Measurements from ENCODE around the gene PCDHGA4.
"Not testable (repeated sequence)": the region's sequence is repeated elsewhere in the genome, so short reads cannot be mapped to it uniquely, and the experiment has no call there.

Gene PCDHGA4

GRCh38 chr5:141354900-141355469, at the start of gene PCDHGA4:
Gene PCDHGA4, plus strand, starts transcription at chr5:141355021. Its CDS starts 87 bp downstream, at chr5:141355108.
- FAIRE-seq = no peak
- no peak for DNase-seq (ENCODE audit: extremely low spot score, insufficient read length, low read depth)

DNA sequence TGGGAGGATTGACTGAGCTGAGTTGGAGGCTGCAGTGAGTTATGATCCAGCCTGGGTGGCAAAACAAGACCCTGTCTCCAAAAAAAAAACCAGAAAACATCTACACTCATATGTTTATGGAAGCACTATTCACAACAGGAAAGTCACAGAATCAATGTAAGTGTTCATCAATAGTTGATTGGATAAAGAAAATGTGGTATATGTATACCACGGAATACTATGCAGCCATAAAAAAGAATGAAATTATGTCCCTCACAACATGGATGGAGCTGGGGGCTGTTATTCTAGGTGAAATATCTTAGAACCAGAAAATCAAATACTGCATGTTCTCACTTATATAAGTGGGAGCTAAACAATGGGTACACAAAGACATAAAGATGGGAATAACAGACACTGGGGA, 48.2 kb upstream of the PCDHGA4 start:
- DNase-seq (ENCODE audit: extremely low spot score, insufficient read length, low read depth) (no peak), FAIRE-seq (no peak)

DNA sequence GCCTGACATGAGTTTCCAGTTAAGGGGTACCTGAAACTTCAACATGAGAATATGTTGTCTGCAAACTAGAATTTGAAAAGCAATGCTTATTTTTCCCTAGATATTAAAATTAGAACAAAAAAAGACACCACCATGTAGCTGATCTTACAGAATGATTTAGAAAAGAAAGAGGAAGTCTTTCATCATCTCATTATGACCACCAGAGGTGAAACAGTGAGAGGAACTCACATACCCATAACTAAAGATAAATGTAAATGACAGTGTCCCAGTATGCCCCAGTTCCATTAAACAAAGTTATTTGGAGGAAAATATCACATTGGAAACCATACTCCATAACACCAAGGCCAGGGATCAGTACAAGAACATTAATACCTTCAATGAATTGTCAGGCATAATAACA, 41.1 kb upstream of the PCDHGA4 start:
- DNase-seq (ENCODE audit: extremely low spot score, insufficient read length, low read depth) = no peak
- FAIRE-seq = no peak

GRCh38 chr5:141316963-141317362, 37.9 kb upstream of the PCDHGA4 start:
- DNase-seq (ENCODE audit: extremely low spot score, insufficient read length, low read depth); FAIRE-seq: not testable (repeated sequence)

DNA sequence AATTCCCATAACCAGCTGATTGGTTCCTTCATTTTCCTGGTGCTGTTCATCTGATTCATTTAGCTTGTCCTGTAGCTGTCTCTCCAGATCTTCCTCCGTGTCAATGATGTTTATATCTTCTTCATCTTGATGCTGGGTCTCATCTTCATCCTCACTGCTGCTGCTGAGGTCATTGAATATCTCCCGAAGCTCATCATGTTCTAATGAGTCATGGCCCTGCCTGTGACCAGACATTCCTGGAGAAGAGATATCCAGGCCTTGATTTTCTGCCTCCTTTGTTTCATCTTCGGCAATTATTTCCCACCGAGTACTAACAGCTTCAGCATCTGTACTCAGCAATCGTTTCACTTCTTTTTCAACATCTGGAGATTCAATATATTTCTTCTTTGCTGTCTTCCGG, 35.6 kb upstream of the PCDHGA4 start:
- FAIRE-seq = no peak
- DNase-seq (ENCODE audit: extremely low spot score, insufficient read length, low read depth) = no peak

DNA sequence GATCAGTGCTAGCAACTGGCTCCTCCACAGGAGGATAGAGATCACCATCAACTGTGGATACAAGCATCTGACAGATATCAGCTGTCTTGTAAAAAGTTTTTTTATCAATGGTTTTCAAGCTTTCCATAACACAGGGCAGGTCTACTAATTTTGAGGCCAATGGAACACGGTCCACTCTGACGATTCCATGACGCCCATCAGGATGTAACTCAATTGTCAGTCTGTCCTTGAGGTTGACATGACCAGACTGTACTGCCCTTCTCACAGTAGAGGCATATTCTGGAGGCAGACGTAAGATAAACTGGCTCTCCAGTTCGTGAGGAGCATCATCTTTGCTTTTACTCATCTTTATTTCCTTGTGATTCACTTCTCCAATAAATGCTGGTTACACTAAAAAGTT, 35.1 kb upstream of the PCDHGA4 start:
- FAIRE-seq = no peak

GRCh38 chr5:141320225-141321169, 34.3 kb upstream of the PCDHGA4 start, which contains the start of gene TAF7:
Gene TAF7, minus strand, starts transcription at chr5:141320784. Its CDS starts 740 bp downstream, at chr5:141320044.
- peak; percentile 81 for DNase-seq (ENCODE audit: extremely low spot score, insufficient read length, low read depth)
- peak; percentile 89 for FAIRE-seq

More for the DNA sequence above, 35.1 kb upstream of the PCDHGA4 start:
- DNase-seq (ENCODE audit: extremely low spot score, insufficient read length, low read depth) = no peak

DNA sequence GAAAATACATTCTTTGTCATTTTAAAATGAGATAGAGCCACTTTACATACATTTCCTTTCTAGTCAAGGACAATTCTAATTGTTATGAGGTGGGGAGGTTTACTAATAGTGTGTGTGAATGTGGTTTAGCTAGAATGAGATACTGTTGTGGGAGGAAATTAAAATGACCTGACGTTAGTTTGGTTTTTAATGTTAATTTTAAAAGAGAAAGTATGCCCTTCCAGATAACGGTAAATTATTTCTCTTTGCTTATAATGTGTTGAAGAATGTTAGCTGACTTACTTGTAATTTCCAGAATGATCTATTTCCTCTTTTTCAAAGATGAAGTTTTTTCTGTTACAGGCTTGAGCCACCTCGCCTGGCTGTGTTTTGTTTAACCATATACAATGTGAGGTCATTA, 32.6 kb upstream of the PCDHGA4 start:
- FAIRE-seq = no peak

DNA sequence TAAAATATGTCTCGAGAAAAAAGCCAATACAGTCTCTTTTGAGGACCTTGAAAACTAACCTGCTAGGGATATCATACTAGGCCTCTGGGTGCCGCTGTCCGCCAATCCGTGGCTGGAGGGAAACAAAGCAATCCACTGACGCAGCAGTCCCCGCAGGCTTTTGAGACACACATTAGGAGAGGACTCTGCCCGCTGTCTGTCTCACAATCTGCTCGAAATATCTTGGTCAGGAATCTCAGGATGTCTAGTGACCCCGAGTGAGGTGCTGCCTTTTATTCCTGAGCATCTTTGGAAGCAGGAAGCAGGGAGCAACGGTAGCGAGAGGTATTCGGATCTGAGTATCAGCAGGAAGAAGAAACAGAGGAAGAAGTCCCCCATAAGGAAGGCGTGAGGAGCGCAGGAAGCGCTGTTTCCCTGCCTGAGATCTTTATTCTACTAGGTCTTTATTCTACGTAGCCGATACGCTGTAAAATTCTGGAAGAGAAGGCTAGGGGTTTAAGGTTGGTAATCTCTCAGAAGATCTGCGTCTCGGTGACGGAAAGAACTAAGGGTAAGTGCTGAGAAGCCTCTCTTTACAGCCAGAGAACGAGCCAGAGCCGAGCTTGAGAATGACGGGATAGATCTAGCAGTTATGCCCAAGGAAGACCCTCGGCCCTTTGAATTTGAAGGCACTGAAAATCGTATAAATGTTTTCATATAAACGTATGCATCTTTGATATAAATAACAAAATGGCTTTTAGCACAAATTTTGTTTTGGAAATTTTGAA, 28.6 kb upstream of the PCDHGA4 start:
- FAIRE-seq (peak; percentile 56), DNase-seq (ENCODE audit: extremely low spot score, insufficient read length, low read depth) (peak; percentile 20)

More for the DNA sequence above, 32.6 kb upstream of the PCDHGA4 start:
- no peak for DNase-seq (ENCODE audit: extremely low spot score, insufficient read length, low read depth)

GRCh38 chr5:141328231-141328630, 26.6 kb upstream of the PCDHGA4 start:
- FAIRE-seq (no peak), DNase-seq (ENCODE audit: extremely low spot score, insufficient read length, low read depth) (no peak)

- FAIRE-seq (no peak), DNase-seq (ENCODE audit: extremely low spot score, insufficient read length, low read depth) (no peak)
Measured at GRCh38 chr5:141330299-141331080, 24.3 kb upstream of the PCDHGA4 start, which contains the start of gene PCDHGA1. Gene PCDHGA1, plus strand, starts transcription at chr5:141330514.

DNA sequence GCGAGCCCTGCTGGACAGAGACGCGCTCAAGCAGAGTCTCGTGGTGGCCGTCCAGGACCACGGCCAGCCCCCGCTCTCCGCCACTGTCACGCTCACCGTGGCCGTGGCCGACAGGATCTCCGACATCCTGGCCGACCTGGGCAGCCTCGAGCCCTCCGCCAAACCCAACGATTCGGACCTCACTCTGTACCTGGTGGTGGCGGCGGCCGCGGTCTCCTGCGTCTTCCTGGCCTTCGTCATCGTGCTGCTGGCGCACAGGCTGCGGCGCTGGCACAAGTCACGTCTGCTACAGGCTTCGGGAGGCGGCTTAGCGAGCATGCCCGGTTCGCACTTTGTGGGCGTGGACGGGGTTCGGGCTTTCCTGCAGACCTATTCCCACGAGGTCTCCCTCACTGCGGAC, 22.2 kb upstream of the PCDHGA4 start:
- not testable (repeated sequence) for FAIRE-seq

DNA sequence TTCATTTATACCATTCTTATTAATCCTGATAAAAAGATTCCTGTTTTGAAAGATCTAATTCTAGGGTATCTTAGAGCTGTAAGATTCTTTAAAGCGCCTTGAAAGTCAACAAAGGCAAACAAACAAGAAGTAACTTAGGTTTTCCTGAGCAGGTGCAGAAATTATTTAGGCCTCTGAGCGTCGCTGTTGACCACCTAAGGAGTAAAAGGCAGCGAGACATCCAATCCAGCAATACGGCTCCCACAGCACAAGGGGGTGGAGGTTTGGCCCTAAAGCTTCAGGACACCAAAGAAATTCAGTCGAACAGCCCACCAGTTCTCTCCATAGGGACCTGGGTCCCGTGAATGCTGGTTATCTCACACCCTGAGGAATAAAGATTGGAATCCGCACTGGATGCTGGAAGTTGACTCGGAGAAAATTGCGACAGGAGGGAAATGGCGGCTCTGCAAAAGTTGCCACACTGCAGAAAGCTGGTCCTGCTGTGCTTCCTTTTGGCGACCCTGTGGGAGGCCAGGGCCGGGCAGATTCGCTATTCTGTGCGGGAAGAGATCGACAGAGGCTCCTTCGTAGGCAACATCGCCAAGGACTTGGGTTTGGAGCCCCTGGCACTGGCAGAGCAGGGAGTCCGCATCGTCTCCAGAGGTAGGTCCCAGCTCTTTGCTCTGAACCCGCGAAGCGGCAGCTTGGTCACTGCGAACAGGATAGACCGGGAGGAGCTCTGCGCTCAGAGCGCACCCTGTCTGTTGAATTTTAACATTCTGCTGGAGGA, 16.1 kb upstream of the PCDHGA4 start, which contains the start of gene PCDHGA2:
Gene PCDHGA2 (plus strand): TSS at position 223 of the 769 bp plus-strand sequence.
- DNase-seq (ENCODE audit: extremely low spot score, insufficient read length, low read depth) (no peak), FAIRE-seq (no peak)

More for the DNA sequence above, 22.2 kb upstream of the PCDHGA4 start:
- not testable (repeated sequence) for DNase-seq (ENCODE audit: extremely low spot score, insufficient read length, low read depth)

DNA sequence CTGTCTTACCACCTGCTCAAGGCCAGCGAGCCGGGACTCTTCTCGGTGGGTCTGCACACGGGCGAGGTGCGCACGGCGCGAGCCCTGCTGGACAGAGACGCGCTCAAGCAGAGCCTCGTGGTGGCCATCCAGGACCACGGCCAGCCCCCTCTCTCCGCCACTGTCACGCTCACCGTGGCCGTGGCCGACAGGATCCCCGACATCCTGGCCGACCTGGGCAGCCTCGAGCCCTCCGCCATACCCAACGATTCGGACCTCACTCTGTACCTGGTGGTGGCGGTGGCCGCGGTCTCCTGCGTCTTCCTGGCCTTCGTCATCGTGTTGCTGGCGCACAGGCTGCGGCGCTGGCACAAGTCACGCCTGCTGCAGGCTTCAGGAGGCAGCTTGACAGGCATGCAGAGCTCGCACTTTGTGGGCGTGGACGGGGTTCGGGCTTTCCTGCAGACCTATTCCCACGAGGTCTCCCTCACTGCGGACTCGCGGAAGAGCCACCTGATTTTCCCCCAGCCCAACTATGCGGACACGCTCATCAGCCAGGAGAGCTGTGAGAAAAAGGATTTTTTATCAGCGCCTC, 14.0 kb upstream of the PCDHGA4 start:
- FAIRE-seq = not testable (repeated sequence)

GRCh38 chr5:141342773-141343172, 12.0 kb upstream of the PCDHGA4 start:
- no peak for FAIRE-seq
- no peak for DNase-seq (ENCODE audit: extremely low spot score, insufficient read length, low read depth)

More for the DNA sequence above, 14.0 kb upstream of the PCDHGA4 start:
- not testable (repeated sequence) for DNase-seq (ENCODE audit: extremely low spot score, insufficient read length, low read depth)

- DNase-seq (ENCODE audit: extremely low spot score, insufficient read length, low read depth) (no peak), FAIRE-seq (no peak)
Measured at GRCh38 chr5:141343242-141343952, 11.4 kb upstream of the PCDHGA4 start, which contains the start of gene PCDHGA3. Gene PCDHGA3, plus strand, starts transcription at chr5:141343829. Its CDS starts 205 bp downstream, at chr5:141344034.

- no peak for DNase-seq (ENCODE audit: extremely low spot score, insufficient read length, low read depth)
- no peak for FAIRE-seq
Measured at GRCh38 chr5:141343953-141344463, 10.8 kb upstream of the PCDHGA4 start.

Data from GM18507 (cell line).